A673 (cell line): ENCODE data around the gene TEX51. TPM values are rescaled to one million over a fixed set of nuclear protein-coding genes. Genes with fewer than 3 reads are reported as not detected.

Source experiments
- BruUV-seq: library from RNA; stranded (reverse); fragments of 400-500 nt; replicated peaks from 2 replicates; lab custom pipeline; 2021; lab: Mats Ljungman, UMichigan
- CTCF ChIA-PET: fragments of 300-600 bp; sonication (Branson Sonifier 250); formaldehyde crosslinking; loops from one replicate; lab custom pipeline; 2022; ENCODE audit warnings: antibody characterized with exemption; lab: Charles Lee
- POLR2A ChIA-PET: fragments of 300-600 bp; sonication (Branson Sonifier 250); formaldehyde crosslinking; loops from one replicate; lab custom pipeline; 2022; ENCODE audit warnings: antibody characterized with exemption; ENCODE audit not compliant: low non-redundant PET; lab: Charles Lee
- DNase-seq: peaks from one replicate; pipeline ENCODE4 v3.0.0-alpha.2; 2015; ENCODE audit warnings: low spot score
- H3K27ac ChIP-seq: fragments of 200-600 bp; sonication (generic); 2 replicates; pipeline ENCODE4 v1.5.1; 2016; ENCODE audit warnings: mixed run types, low read depth, mild to moderate bottlenecking, mixed read lengths, antibody characterized with exemption, low read length; ENCODE audit not compliant: poor library complexity, severe bottlenecking
- H3K27me3 ChIP-seq: fragments of 200-600 bp; sonication (generic); replicated peaks from 2 replicates; pipeline ENCODE4 v1.6.1; 2017; ENCODE audit warnings: mixed run types, low read depth, mild to moderate bottlenecking, mixed read lengths, antibody characterized with exemption, low read length; ENCODE audit not compliant: insufficient read depth, poor library complexity
- H3K36me3 ChIP-seq: fragments of 200-600 bp; sonication (generic); 2 replicates; pipeline ENCODE4 v1.6.1; 2016; ENCODE audit warnings: mixed run types, mild to moderate bottlenecking, mixed read lengths, antibody characterized with exemption, low read length; ENCODE audit not compliant: insufficient read depth, poor library complexity, severe bottlenecking
- H3K4me1 ChIP-seq: fragments of 200-600 bp; sonication (generic); 2 replicates; pipeline ENCODE4 v1.6.1; 2017; ENCODE audit warnings: mixed run types, mild to moderate bottlenecking, mixed read lengths, antibody characterized with exemption, low read length; ENCODE audit not compliant: insufficient read depth, poor library complexity, severe bottlenecking
- H3K4me3 ChIP-seq: fragments of 200-600 bp; sonication (generic); 2 replicates; pipeline ENCODE4 v1.5.1; 2016; ENCODE audit warnings: low read depth, mixed run types, mild to moderate bottlenecking, mixed read lengths, low read length; ENCODE audit not compliant: poor library complexity, severe bottlenecking
- H3K9me3 ChIP-seq: fragments of 200-600 bp; sonication (generic); 2 replicates; pipeline ENCODE4 v1.6.1; 2016; ENCODE audit warnings: mixed run types, low read depth, mild to moderate bottlenecking, mixed read lengths, antibody characterized with exemption, low read length; ENCODE audit not compliant: poor library complexity, severe bottlenecking
- CTCF ChIP-seq: fragments of 300-800, 200-600 bp; sonication (generic); conservative IDR thresholded peaks from 2 replicates; pipeline ENCODE4 v1.5.1; 2017; ENCODE audit warnings: low read depth, mild to moderate bottlenecking, antibody characterized with exemption, low read length, moderate library complexity, mixed read lengths
- EZH2 ChIP-seq: fragments of 200-600 bp; sonication (generic); IDR thresholded peaks from 2 replicates; pipeline ENCODE4 v1.6.1; 2017; ENCODE audit warnings: borderline replicate concordance, low read depth, mild to moderate bottlenecking, mixed read lengths, antibody characterized with exemption, low read length; ENCODE audit not compliant: poor library complexity, severe bottlenecking
- intact Hi-C: fragments of 100-400 bp; cut with micrococcal nuclease; formaldehyde crosslinking; loops from one replicate; pipeline ENCODE4 v1.10.0; 2022; ENCODE audit not compliant: unreplicated experiment
- total RNA-seq: library from RNA; stranded (reverse); gene quantifications from 2 replicates; pipeline ENCODE4 v1.2.3, GENCODE V29; 2021

The TEX51 gene
- total RNA-seq, 1 experiment from 2014 or later, result not detected

GRCh38 chr2:126900646-126901319 lies 2.1 kb downstream of the TEX51 start:
- Histone ChIP-seq H3K4me1 (no peaks in the 10 kb centered on the region), H3K27me3 (no peaks in the 10 kb centered on the region), H3K36me3 (no peaks in the 10 kb centered on the region), H3K4me3 (no peak overlapping the region), H3K27ac (no peak overlapping the region), H3K9me3 (no peaks in the 10 kb centered on the region)
- CTCF ChIA-PET, result no interaction called here
- POLR2A ChIA-PET, result no interaction called here
- intact Hi-C loops, result no loop called here
- DNase-seq, result no peak
- TF ChIP-seq EZH2 (no peak), CTCF (no peak)
- BruUV-seq, result no TSS peak

GRCh38 chr2:126901459-126901858 lies 2.8 kb downstream of the TEX51 start:
- no peak overlapping the region for H3K27ac ChIP-seq
- CTCF ChIA-PET, result no interaction called here
- H3K9me3 ChIP-seq, result no peaks in the 10 kb centered on the region
- no peaks in the 10 kb centered on the region for H3K27me3 ChIP-seq
- no peaks in the 10 kb centered on the region for H3K4me1 ChIP-seq
- no peak overlapping the region for H3K4me3 ChIP-seq
- BruUV-seq, result no TSS peak
- no peak for TF ChIP-seq CTCF
- TF ChIP-seq EZH2, result no peak
- POLR2A ChIA-PET, result no interaction called here
- DNase-seq, result no peak
- intact Hi-C loops, result no loop called here
- H3K36me3 ChIP-seq, result no peaks in the 10 kb centered on the region

- H3K4me3 ChIP-seq, result no peak overlapping the region
- CTCF ChIA-PET, result no interaction called here
- BruUV-seq, result no TSS peak
- TF ChIP-seq CTCF (no peak), EZH2 (no peak)
- no peak for DNase-seq
- H3K4me1 ChIP-seq, result no peaks in the 10 kb centered on the region
- peaks cover 5% of the 10 kb centered on the region for H3K27me3 ChIP-seq
- H3K9me3 ChIP-seq, result no peaks in the 10 kb centered on the region
- POLR2A ChIA-PET, result no interaction called here
- H3K27ac ChIP-seq, result no peak overlapping the region
- H3K36me3 ChIP-seq, result no peaks in the 10 kb centered on the region
- intact Hi-C loops, result no loop called here
Measured at GRCh38 chr2:126902152-126902835, 3.6 kb downstream of the TEX51 start.
